H9 (cell line): ENCODE results near the gene NEUROD1. TPM values are rescaled to one million over a fixed set of nuclear protein-coding genes. Genes with fewer than 3 reads are reported as not detected.

Experiments
- DNase-seq: peaks from one replicate; pipeline ENCODE4 v3.0.0-alpha.2; 2017
- H2AFZ ChIP-seq: one replicate; pipeline ENCODE4 v1.6.1; 2013; ENCODE audit warnings: mild to moderate bottlenecking, low read length, control low read depth, moderate library complexity
- H2AK5ac ChIP-seq: 2 replicates; pipeline ENCODE4 v1.6.1; 2013; ENCODE audit warnings: low read length, control low read depth, mixed read lengths; ENCODE audit not compliant: insufficient read length
- H2BK120ac ChIP-seq: one replicate; pipeline ENCODE4 v1.6.1; 2013; ENCODE audit warnings: low read depth, mild to moderate bottlenecking, low read length, control low read depth, inconsistent platforms; ENCODE audit not compliant: poor library complexity, severe bottlenecking
- H2BK12ac ChIP-seq: 2 replicates; pipeline ENCODE4 v1.6.1; 2013; ENCODE audit warnings: low read length, control low read depth, mixed read lengths, low read depth; ENCODE audit not compliant: insufficient read length
- H2BK15ac ChIP-seq: 2 replicates; pipeline ENCODE4 v1.6.1; 2013; ENCODE audit warnings: low read depth, low read length, control low read depth
- H2BK20ac ChIP-seq: one replicate; pipeline ENCODE4 v1.6.1; 2013; ENCODE audit warnings: low read depth, mild to moderate bottlenecking, low read length, control low read depth, inconsistent platforms; ENCODE audit not compliant: poor library complexity, severe bottlenecking
- H2BK5ac ChIP-seq: 2 replicates; pipeline ENCODE4 v1.6.1; 2013; ENCODE audit warnings: low read length, control low read depth, mixed read lengths; ENCODE audit not compliant: insufficient read length
- H3K14ac ChIP-seq: 2 replicates; pipeline ENCODE4 v1.6.1; 2013; ENCODE audit warnings: low read length, control low read depth; ENCODE audit not compliant: insufficient read depth
- H3K18ac ChIP-seq: 2 replicates; pipeline ENCODE4 v1.6.1; 2013; ENCODE audit warnings: low read depth, mild to moderate bottlenecking, mixed read lengths, low read length, control low read depth; ENCODE audit not compliant: insufficient read length
- H3K23ac ChIP-seq: 2 replicates; pipeline ENCODE4 v1.6.1; 2013; ENCODE audit warnings: low read length, control low read depth, mixed read lengths, low read depth; ENCODE audit not compliant: insufficient read length
- H3K23me2 ChIP-seq: 2 replicates; pipeline ENCODE4 v1.6.1; 2013; ENCODE audit warnings: low read depth, mild to moderate bottlenecking, mixed read lengths, low read length, control low read depth; ENCODE audit not compliant: insufficient read length, poor library complexity, severe bottlenecking
- H3K27ac ChIP-seq: 2 replicates; pipeline ENCODE4 v1.5.1; 2013; ENCODE audit warnings: low read length, control low read depth, mixed read lengths, low read depth; ENCODE audit not compliant: insufficient read length
- H3K27me3 ChIP-seq: 2 replicates; pipeline ENCODE4 v1.6.1; 2013; ENCODE audit warnings: low read length, control low read depth, inconsistent platforms; ENCODE audit not compliant: insufficient read depth
- H3K4ac ChIP-seq: 2 replicates; pipeline ENCODE4 v1.6.1; 2013; ENCODE audit warnings: low read depth, mild to moderate bottlenecking, control low read depth, inconsistent platforms, low read length, moderate library complexity
- H3K4me1 ChIP-seq: 2 replicates; pipeline ENCODE4 v1.6.1; 2013; ENCODE audit warnings: low read length, control low read depth, inconsistent platforms; ENCODE audit not compliant: insufficient read depth
- H3K4me2 ChIP-seq: 2 replicates; pipeline ENCODE4 v1.6.1; 2013; ENCODE audit warnings: low read length, control low read depth, mixed read lengths; ENCODE audit not compliant: insufficient read length, insufficient read depth
- H3K56ac ChIP-seq: 2 replicates; pipeline ENCODE4 v1.6.1; 2013; ENCODE audit warnings: low read depth, mild to moderate bottlenecking, mixed read lengths, low read length, control low read depth; ENCODE audit not compliant: insufficient read length
- H3K79me1 ChIP-seq: 2 replicates; pipeline ENCODE4 v1.6.1; 2013; ENCODE audit warnings: low read depth, mild to moderate bottlenecking, moderate library complexity, low read length, control low read depth, inconsistent platforms; ENCODE audit not compliant: insufficient read depth, poor library complexity, severe bottlenecking
- H3K79me2 ChIP-seq: 2 replicates; pipeline ENCODE4 v1.6.1; 2013; ENCODE audit warnings: low read length, control low read depth, inconsistent platforms; ENCODE audit not compliant: insufficient read depth
- H3K9ac ChIP-seq: 2 replicates; pipeline ENCODE4 v1.6.1; 2013; ENCODE audit warnings: low read length, control low read depth, mixed read lengths; ENCODE audit not compliant: insufficient read length; ENCODE audit errors: extremely low read depth
- H3K9me3 ChIP-seq: one replicate; pipeline ENCODE4 v1.6.1; 2013; ENCODE audit warnings: low read depth, low read length, inconsistent platforms; ENCODE audit not compliant: control insufficient read depth
- H3T11ph ChIP-seq: one replicate; pipeline ENCODE4 v1.6.1; 2013; ENCODE audit warnings: mild to moderate bottlenecking, low read length, control low read depth, inconsistent platforms
- H4K20me1 ChIP-seq: one replicate; pipeline ENCODE4 v1.6.1; 2013; ENCODE audit not compliant: control insufficient read depth, insufficient read length, insufficient read depth
- H4K5ac ChIP-seq: 2 replicates; pipeline ENCODE4 v1.6.1; 2013; ENCODE audit warnings: low read depth, mild to moderate bottlenecking, mixed read lengths, low read length, control low read depth; ENCODE audit not compliant: insufficient read length
- H4K8ac ChIP-seq: replicated peaks from 2 replicates; pipeline ENCODE4 v1.6.1; 2013; ENCODE audit warnings: low read length, control low read depth, mixed read lengths, low read depth; ENCODE audit not compliant: insufficient read length
- H4K91ac ChIP-seq: 2 replicates; pipeline ENCODE4 v1.6.1; 2013; ENCODE audit warnings: low read depth, mild to moderate bottlenecking, moderate library complexity, mixed read lengths, low read length, control low read depth; ENCODE audit not compliant: insufficient read length
- H3K27ac Mint-ChIP-seq, 3 experiments: 2 replicates in 2 of 3; 3 replicates in 1 of 3; pipeline ENCODE4 v1.8.0; 2020 to 2021; ENCODE audit warnings: mixed read lengths in 3 of 3, mild to moderate bottlenecking in 1 of 3, moderate library complexity in 1 of 3
- H3K27me3 Mint-ChIP-seq: 2 replicates; pipeline ENCODE4 v1.8.0; 2021; ENCODE audit warnings: low read depth, mild to moderate bottlenecking, moderate library complexity, mixed read lengths
- H3K36me3 Mint-ChIP-seq, 3 experiments: 2 replicates in 2 of 3; 3 replicates in 1 of 3; pipeline ENCODE4 v1.8.0; 2020 to 2021; ENCODE audit warnings: low read depth in 3 of 3, mixed read lengths in 3 of 3; ENCODE audit not compliant: insufficient read depth in 1 of 3
- H3K4me1 Mint-ChIP-seq, 2 experiments: 2 replicates each; pipeline ENCODE4 v1.8.0; 2020; ENCODE audit warnings: mixed read lengths in 2 of 2
- H3K4me3 Mint-ChIP-seq, 2 experiments: 2 replicates in 1 of 2; 3 replicates in 1 of 2; pipeline ENCODE4 v1.8.0; 2020 to 2021; ENCODE audit warnings: mild to moderate bottlenecking in 2 of 2, mixed read lengths in 2 of 2, moderate library complexity in 1 of 2
- H3K9me3 Mint-ChIP-seq, 2 experiments: 2 replicates in 1 of 2; 3 replicates in 1 of 2; pipeline ENCODE4 v1.8.0; 2020; ENCODE audit warnings: mild to moderate bottlenecking in 2 of 2, mixed read lengths in 2 of 2, moderate library complexity in 1 of 2
- WGBS: extraction: QIAGEN DNeasy Blood & Tissue Kit; methylation state at CpG from one replicate; pipeline ENCODE4 v1.1.7; 2013; ENCODE audit warnings: missing lambda C conversion rate, low lambda C conversion rate, mixed read lengths; ENCODE audit not compliant: insufficient read length; ENCODE audit errors: extremely low coverage; 5-methylcytosine and 5-hydroxymethylcytosine counted together
- total RNA-seq: library from RNA; stranded (reverse); gene quantifications from 2 replicates; pipeline ENCODE4 v1.2.1, GENCODE V29; 2021
- TF ChIP-seq, protein P1 (sequence below): fragments of 200-600 bp; sonication (generic); conservative IDR thresholded peaks from 3 replicates; pipeline ENCODE4 v1.8.0; 2021; ENCODE audit warnings: antibody characterized with exemption, mild to moderate bottlenecking

The NEUROD1 gene
- total RNA-seq, 1 experiment from 2014 or later = not detected

DNA sequence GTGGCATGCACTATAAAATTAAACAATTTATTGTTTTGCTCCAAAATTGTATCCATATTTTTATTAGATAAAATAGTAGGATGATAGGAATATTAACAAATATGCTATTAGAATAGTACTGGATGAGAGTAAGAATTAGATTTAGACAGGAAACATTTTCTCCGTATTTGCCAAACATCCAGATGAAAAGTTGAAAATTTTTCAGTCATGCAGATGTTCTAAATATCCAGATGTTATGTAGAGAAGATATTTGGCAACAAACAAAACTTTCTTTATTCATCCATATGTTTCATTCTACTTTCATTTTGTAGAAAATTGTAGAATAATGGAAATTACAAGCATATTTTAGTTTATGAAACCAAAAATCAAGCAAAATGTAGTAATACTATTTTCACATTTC is 45.2 kb upstream of the NEUROD1 start:
- H2BK15ac ChIP-seq = no peak overlapping the region
- no peaks in the 10 kb centered on the region for H3K23me2 ChIP-seq
- H3K56ac ChIP-seq = no peak overlapping the region
- Mint-ChIP-seq H3K36me3 (peaks cover 0 to 3% (median 3%) of the 10 kb centered on the region in 3 experiments; a peak in 1 of 7 replicates), H3K4me3 (no peak overlapping the region), H3K27me3 (no peaks in the 10 kb centered on the region; the same call in 1 of the 2 replicates), H3K4me1 (no peaks in the 10 kb centered on the region), H3K9me3 (peaks cover 4 to 6% of the 10 kb centered on the region in 2 experiments; a peak in 4 of 5 replicates), H3K27ac (no peak overlapping the region)
- H3K18ac ChIP-seq = no peak overlapping the region
- no peaks in the 10 kb centered on the region for H3K79me1 ChIP-seq
- no peak overlapping the region for H2BK120ac ChIP-seq
- H3T11ph ChIP-seq = no peak overlapping the region
- H3K23ac ChIP-seq = no peak overlapping the region
- no peak overlapping the region for H4K8ac ChIP-seq
- H3K14ac ChIP-seq = no peak overlapping the region
- no peaks in the 10 kb centered on the region for H3K79me2 ChIP-seq
- H4K91ac ChIP-seq = no peak overlapping the region
- no CpG with 5 or more reads among the region's 1 CpG for WGBS
- H2BK5ac ChIP-seq = no peak overlapping the region
- H4K20me1 ChIP-seq = no peaks in the 10 kb centered on the region
- no peaks in the 10 kb centered on the region for H3K27me3 ChIP-seq
- H2BK20ac ChIP-seq = no peak overlapping the region
- TF ChIP-seq, protein P1, sequence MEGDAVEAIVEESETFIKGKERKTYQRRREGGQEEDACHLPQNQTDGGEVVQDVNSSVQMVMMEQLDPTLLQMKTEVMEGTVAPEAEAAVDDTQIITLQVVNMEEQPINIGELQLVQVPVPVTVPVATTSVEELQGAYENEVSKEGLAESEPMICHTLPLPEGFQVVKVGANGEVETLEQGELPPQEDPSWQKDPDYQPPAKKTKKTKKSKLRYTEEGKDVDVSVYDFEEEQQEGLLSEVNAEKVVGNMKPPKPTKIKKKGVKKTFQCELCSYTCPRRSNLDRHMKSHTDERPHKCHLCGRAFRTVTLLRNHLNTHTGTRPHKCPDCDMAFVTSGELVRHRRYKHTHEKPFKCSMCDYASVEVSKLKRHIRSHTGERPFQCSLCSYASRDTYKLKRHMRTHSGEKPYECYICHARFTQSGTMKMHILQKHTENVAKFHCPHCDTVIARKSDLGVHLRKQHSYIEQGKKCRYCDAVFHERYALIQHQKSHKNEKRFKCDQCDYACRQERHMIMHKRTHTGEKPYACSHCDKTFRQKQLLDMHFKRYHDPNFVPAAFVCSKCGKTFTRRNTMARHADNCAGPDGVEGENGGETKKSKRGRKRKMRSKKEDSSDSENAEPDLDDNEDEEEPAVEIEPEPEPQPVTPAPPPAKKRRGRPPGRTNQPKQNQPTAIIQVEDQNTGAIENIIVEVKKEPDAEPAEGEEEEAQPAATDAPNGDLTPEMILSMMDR = no peak
- no peak overlapping the region for H3K9ac ChIP-seq
- H3K4me2 ChIP-seq = no peak overlapping the region
- H2AK5ac ChIP-seq = no peak overlapping the region
- H3K27ac ChIP-seq = no peak overlapping the region
- no peak overlapping the region for H2BK12ac ChIP-seq
- H3K4ac ChIP-seq = no peak overlapping the region
- no peak overlapping the region for H2AFZ ChIP-seq
- no peaks in the 10 kb centered on the region for H3K9me3 ChIP-seq
- H4K5ac ChIP-seq = no peak overlapping the region
- H3K4me1 ChIP-seq = no peaks in the 10 kb centered on the region
- DNase-seq = no peak
